ENCODE data around the gene PCNT. TPM values are rescaled to one million over a fixed set of nuclear protein-coding genes. Genes with fewer than 3 reads are reported as not detected.

Gene PCNT
- total and polyA plus RNA-seq, 10 of the 15 experiments (the other 5 are each of a cell fraction or from before 2014, with no cell fraction given) = 2.9 to 39.6 (median 20.5) TPM

DNA sequence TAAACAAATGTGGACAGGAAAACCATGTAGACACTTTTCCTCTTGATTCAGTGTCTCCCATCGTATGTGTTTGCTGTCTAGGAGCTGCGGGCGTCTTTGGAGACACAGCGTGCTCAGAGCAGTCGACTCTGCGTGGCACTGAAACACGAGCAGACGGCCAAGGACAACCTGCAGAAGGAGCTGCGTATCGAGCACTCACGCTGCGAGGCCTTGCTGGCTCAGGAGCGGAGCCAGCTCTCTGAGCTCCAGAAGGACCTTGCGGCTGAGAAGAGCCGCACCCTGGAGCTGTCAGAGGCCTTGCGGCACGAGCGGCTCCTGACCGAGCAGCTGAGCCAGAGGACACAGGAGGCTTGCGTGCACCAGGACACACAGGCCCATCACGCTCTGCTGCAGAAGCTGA, 107.5 kb downstream of the PCNT start:
- H4K20me1 ChIP-seq (ENCODE audit: control insufficient read depth, insufficient read depth) = no peaks in the 10 kb centered on the region
- H3K9me3 ChIP-seq (replicated peaks; ENCODE audit: control insufficient read depth, insufficient read depth, low read length) = no peaks in the 10 kb centered on the region
- RAD21 ChIA-PET (ENCODE audit: unreplicated experiment) = no interaction called here
- SMC1A ChIA-PET (ENCODE audit: uncharacterized antibody, unreplicated experiment) = no interaction called here
- H3K27me3 ChIP-seq (replicated peaks in 1 of 2; ENCODE audit: control insufficient read depth in 2 of 2, insufficient read depth in 2 of 2, low read length in 1 of 2) = no peaks in the 10 kb centered on the region
- FAIRE-seq = no peak
- TF ChIP-seq SIX5 (IDR thresholded peaks at IDR 0.05; ENCODE audit: low read depth, low read length, severe bottlenecking) = no peak
- TF ChIP-seq GABPA (IDR thresholded peaks at IDR 0.05; ENCODE audit: low read depth) = no peak
- no peak for TF ChIP-seq SPI1 (IDR thresholded peaks at IDR 0.05; ENCODE audit: borderline replicate concordance, insufficient read depth, low read depth, low read length)
- TF ChIP-seq NR2F1 (conservative IDR thresholded peaks at IDR 0.05) = no peak
- TF ChIP-seq HDAC2 (IDR thresholded peaks at IDR 0.05) = no peak
- no peak for TF ChIP-seq CBX5 (IDR thresholded peaks at IDR 0.05; ENCODE audit: low read depth)
- TF ChIP-seq, protein P1, sequence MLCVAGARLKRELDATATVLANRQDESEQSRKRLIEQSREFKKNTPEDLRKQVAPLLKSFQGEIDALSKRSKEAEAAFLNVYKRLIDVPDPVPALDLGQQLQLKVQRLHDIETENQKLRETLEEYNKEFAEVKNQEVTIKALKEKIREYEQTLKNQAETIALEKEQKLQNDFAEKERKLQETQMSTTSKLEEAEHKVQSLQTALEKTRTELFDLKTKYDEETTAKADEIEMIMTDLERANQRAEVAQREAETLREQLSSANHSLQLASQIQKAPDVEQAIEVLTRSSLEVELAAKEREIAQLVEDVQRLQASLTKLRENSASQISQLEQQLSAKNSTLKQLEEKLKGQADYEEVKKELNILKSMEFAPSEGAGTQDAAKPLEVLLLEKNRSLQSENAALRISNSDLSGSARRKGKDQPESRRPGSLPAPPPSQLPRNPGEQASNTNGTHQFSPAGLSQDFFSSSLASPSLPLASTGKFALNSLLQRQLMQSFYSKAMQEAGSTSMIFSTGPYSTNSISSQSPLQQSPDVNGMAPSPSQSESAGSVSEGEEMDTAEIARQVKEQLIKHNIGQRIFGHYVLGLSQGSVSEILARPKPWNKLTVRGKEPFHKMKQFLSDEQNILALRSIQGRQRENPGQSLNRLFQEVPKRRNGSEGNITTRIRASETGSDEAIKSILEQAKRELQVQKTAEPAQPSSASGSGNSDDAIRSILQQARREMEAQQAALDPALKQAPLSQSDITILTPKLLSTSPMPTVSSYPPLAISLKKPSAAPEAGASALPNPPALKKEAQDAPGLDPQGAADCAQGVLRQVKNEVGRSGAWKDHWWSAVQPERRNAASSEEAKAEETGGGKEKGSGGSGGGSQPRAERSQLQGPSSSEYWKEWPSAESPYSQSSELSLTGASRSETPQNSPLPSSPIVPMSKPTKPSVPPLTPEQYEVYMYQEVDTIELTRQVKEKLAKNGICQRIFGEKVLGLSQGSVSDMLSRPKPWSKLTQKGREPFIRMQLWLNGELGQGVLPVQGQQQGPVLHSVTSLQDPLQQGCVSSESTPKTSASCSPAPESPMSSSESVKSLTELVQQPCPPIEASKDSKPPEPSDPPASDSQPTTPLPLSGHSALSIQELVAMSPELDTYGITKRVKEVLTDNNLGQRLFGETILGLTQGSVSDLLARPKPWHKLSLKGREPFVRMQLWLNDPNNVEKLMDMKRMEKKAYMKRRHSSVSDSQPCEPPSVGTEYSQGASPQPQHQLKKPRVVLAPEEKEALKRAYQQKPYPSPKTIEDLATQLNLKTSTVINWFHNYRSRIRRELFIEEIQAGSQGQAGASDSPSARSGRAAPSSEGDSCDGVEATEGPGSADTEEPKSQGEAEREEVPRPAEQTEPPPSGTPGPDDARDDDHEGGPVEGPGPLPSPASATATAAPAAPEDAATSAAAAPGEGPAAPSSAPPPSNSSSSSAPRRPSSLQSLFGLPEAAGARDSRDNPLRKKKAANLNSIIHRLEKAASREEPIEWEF (IDR thresholded peaks at IDR 0.05; ENCODE audit: insufficient replicate concordance, low read depth, low read length) = no peak
- TF ChIP-seq TAF1 (IDR thresholded peaks at IDR 0.05; ENCODE audit: borderline replicate concordance, low read depth, low read length) = no peak
- TF ChIP-seq, protein P2, sequence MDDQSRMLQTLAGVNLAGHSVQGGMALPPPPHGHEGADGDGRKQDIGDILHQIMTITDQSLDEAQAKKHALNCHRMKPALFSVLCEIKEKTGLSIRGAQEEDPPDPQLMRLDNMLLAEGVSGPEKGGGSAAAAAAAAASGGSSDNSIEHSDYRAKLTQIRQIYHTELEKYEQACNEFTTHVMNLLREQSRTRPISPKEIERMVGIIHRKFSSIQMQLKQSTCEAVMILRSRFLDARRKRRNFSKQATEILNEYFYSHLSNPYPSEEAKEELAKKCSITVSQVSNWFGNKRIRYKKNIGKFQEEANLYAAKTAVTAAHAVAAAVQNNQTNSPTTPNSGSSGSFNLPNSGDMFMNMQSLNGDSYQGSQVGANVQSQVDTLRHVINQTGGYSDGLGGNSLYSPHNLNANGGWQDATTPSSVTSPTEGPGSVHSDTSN (IDR thresholded peaks at IDR 0.05; ENCODE audit: insufficient replicate concordance, low read depth, low read length) = no peak
- no peak for TF ChIP-seq SP1 (IDR thresholded peaks at IDR 0.05; ENCODE audit: low read depth, low read length)
- TF ChIP-seq PML (IDR thresholded peaks at IDR 0.05; ENCODE audit: low read length) = no peak
- no peak for TF ChIP-seq KAT2A (conservative IDR thresholded peaks at IDR 0.05; ENCODE audit: control insufficient read depth, low read depth, low read length)
- no peak for TF ChIP-seq ZSCAN29 (IDR thresholded peaks at IDR 0.05)
- TF ChIP-seq SRF (IDR thresholded peaks at IDR 0.05; ENCODE audit: low read depth in 2 of 2, low read length in 2 of 2) = no peak
- no peak for TF ChIP-seq CREB1 (IDR thresholded peaks at IDR 0.05; ENCODE audit: low read depth)
- TF ChIP-seq, protein P3, sequence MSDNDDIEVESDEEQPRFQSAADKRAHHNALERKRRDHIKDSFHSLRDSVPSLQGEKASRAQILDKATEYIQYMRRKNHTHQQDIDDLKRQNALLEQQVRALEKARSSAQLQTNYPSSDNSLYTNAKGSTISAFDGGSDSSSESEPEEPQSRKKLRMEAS (IDR thresholded peaks at IDR 0.05; ENCODE audit: low read depth, low read length) = no peak
- TF ChIP-seq, protein P4, sequence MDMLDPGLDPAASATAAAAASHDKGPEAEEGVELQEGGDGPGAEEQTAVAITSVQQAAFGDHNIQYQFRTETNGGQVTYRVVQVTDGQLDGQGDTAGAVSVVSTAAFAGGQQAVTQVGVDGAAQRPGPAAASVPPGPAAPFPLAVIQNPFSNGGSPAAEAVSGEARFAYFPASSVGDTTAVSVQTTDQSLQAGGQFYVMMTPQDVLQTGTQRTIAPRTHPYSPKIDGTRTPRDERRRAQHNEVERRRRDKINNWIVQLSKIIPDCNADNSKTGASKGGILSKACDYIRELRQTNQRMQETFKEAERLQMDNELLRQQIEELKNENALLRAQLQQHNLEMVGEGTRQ (IDR thresholded peaks at IDR 0.05; ENCODE audit: borderline replicate concordance, low read depth, low read length) = no peak
- no peak for TF ChIP-seq BACH1 (IDR thresholded peaks at IDR 0.05; ENCODE audit: borderline replicate concordance)
- no peak for TF ChIP-seq MYB (IDR thresholded peaks at IDR 0.05; ENCODE audit: borderline replicate concordance, low read depth, low read length)
- DNase-seq (ENCODE audit: low read depth, low spot score) = no peak
- intact Hi-C loops (cut with micrococcal nuclease; ENCODE audit: unreplicated experiment) (no loop called here), in situ Hi-C loops (cut with MboI) (no loop called here)
- ATAC-seq = no peak
- no peaks in the 10 kb centered on the region for H3K79me2 ChIP-seq (ENCODE audit: control insufficient read depth, insufficient read depth, low read length)
- BruUV-seq (replicated peaks) = no TSS peak
- 97% methylated on average over 21 of the region's 21 CpGs for WGBS (ENCODE audit: insufficient coverage, insufficient replicate concordance, low lambda C conversion rate, missing lambda C conversion rate)
- no peak overlapping the region for H3K4me2 ChIP-seq (ENCODE audit: control insufficient read depth, insufficient read depth)
- peaks cover 0 to 29% of the 10 kb centered on the region in 2 experiments; a peak in 3 of 4 replicates for H3K36me3 ChIP-seq (ENCODE audit: control insufficient read depth in 2 of 2, insufficient read depth in 2 of 2, low read length in 1 of 2)
- H3K4me3 ChIP-seq = no peak overlapping the region
- H2AFZ ChIP-seq (ENCODE audit: control insufficient read depth, low read depth, low read length) = no peak overlapping the region
- H3K9ac ChIP-seq (ENCODE audit: control insufficient read depth, insufficient read depth, low read length) = no peak overlapping the region
- no peaks in the 10 kb centered on the region for H3K4me1 ChIP-seq (ENCODE audit: control insufficient read depth, insufficient read depth, low read length)
- H3K27ac ChIP-seq (ENCODE audit: control insufficient read depth, insufficient read depth) = no peak overlapping the region
- CTCF ChIA-PET = no interaction called here
- POLR2A ChIA-PET = no interaction called here
